Activated CD4-positive, alpha-beta T cell treated with anti-CD3 and anti-CD28 coated beads for 48 hours (primary cell): Measurements from ENCODE around the gene INF2.
"Not testable (repeated sequence)": the region's sequence is repeated elsewhere in the genome, so short reads cannot be mapped to it uniquely, and the experiment has no call there.

Experiments used
- DNase-seq: peaks from one replicate; pipeline ENCODE4 v3.0.0-alpha.2; 2020

INF2 gene

GRCh38 chr14:104689109-104689880 lies at the start of gene INF2:
INF2 (plus strand) TSS chr14:104689618; CDS start chr14:104701366, 11,748 bp downstream.
- DNase-seq, result peak; percentile 57

- DNase-seq, result peak; percentile 66
These were observed 49.4 kb upstream of the INF2 start for GRCh38 chr14:104639885-104640548.

- no peak for DNase-seq
These were observed 48.7 kb upstream of the INF2 start for GRCh38 chr14:104640681-104641080.

GRCh38 chr14:104641753-104642539 lies 47.5 kb upstream of the INF2 start:
- DNase-seq, result no peak

GRCh38 chr14:104642540-104642868 lies 46.9 kb upstream of the INF2 start:
- no peak for DNase-seq

GRCh38 chr14:104643306-104643705 lies 46.1 kb upstream of the INF2 start:
- DNase-seq, result no peak

GRCh38 chr14:104644091-104644635 lies 45.3 kb upstream of the INF2 start:
- no peak for DNase-seq

GRCh38 chr14:104644656-104645378 lies 44.6 kb upstream of the INF2 start:
- DNase-seq, result no peak

- DNase-seq, result no peak
These were observed 41.9 kb upstream of the INF2 start for GRCh38 chr14:104647467-104648043.

- DNase-seq, result peak; percentile 74
These were observed 39.1 kb upstream of the INF2 start for GRCh38 chr14:104650057-104650980.

GRCh38 chr14:104650981-104651875 lies 38.2 kb upstream of the INF2 start:
- no peak for DNase-seq

GRCh38 chr14:104651876-104652260 lies 37.5 kb upstream of the INF2 start:
- DNase-seq, result no peak

GRCh38 chr14:104652386-104652785 lies 37.0 kb upstream of the INF2 start:
- DNase-seq, result no peak

- DNase-seq, result not testable (repeated sequence)
These were observed 36.1 kb upstream of the INF2 start for GRCh38 chr14:104653130-104653920.

- no peak for DNase-seq
These were observed 35.3 kb upstream of the INF2 start for GRCh38 chr14:104654119-104654518.

GRCh38 chr14:104655128-104655848 lies 34.1 kb upstream of the INF2 start:
- DNase-seq, result no peak

GRCh38 chr14:104656014-104656714 lies 33.3 kb upstream of the INF2 start:
- DNase-seq, result no peak

- DNase-seq, result no peak
These were observed 32.3 kb upstream of the INF2 start for GRCh38 chr14:104657101-104657524.
